Sigmoid colon (tissue), 7 donors: ENCODE results near the gene TMEM201. TPM values are rescaled to one million over a fixed set of nuclear protein-coding genes. Genes with fewer than 3 reads are reported as not detected.
A peak's percentile ranks its signal among the peaks of the same experiment; 100 is the strongest.
"Not testable (repeated sequence)": the region's sequence is repeated elsewhere in the genome, so short reads cannot be mapped to it uniquely, and the experiment has no call there.

Experiments used
- DNase-seq: peaks from one replicate; pipeline ENCODE4 v3.0.0-alpha.2; 2019
- H3K27ac ChIP-seq, 4 donors: fragments of 200-600 bp; sonication (generic); one replicate each; pipeline ENCODE4 v1.5.1; 2016 to 2019; ENCODE audit warnings: mild to moderate bottlenecking in 1 of 4
- H3K27me3 ChIP-seq, 3 donors: fragments of 200-600 bp; sonication (generic); one replicate each; pipeline ENCODE4 v1.5.1; 2019; ENCODE audit warnings: mild to moderate bottlenecking in 1 of 3
- H3K36me3 ChIP-seq, 4 donors: fragments of 200-600 bp; sonication (generic); one replicate each; pipeline ENCODE4 v1.5.1; 2016 to 2019
- H3K4me1 ChIP-seq, 4 donors: fragments of 200-600 bp; sonication (generic); one replicate each; pipeline ENCODE4 v1.5.1; 2017 to 2019
- H3K4me3 ChIP-seq, 4 donors: fragments of 200-600 bp; sonication (generic); one replicate each; pipeline ENCODE4 v1.5.1; 2017 to 2019; ENCODE audit warnings: mild to moderate bottlenecking in 2 of 4, moderate library complexity in 1 of 4
- H3K9me3 ChIP-seq, 4 donors: fragments of 200-600 bp in 3 of 4; sonication (generic) in 3 of 4; one replicate each; pipeline versions ENCODE4 v1.5.1 to v1.6.1; 2013 to 2019
- CTCF ChIP-seq, 4 experiments: fragments of 450-650 bp in 3 of 4; fragments of 200-600 bp in 1 of 4; IDR thresholded peaks; one replicate each; pipeline ENCODE4 v1.5.1; 2016 to 2019; ENCODE audit warnings: antibody characterized with exemption in 4 of 4, mild to moderate bottlenecking in 3 of 4, moderate library complexity in 2 of 4
- EP300 ChIP-seq, 4 donors: sonication (generic); formaldehyde crosslinking; IDR thresholded peaks; one replicate each; pipeline ENCODE4 v1.6.1; 2017; ENCODE audit warnings: antibody characterized with exemption in 4 of 4
- POLR2A ChIP-seq, 2 donors: fragments of 450-650 bp; IDR thresholded peaks; one replicate each; pipeline ENCODE4 v1.6.1; 2016; ENCODE audit warnings: antibody characterized with exemption in 2 of 2, mild to moderate bottlenecking in 2 of 2, moderate library complexity in 2 of 2
- POLR2AphosphoS5 ChIP-seq, 4 donors: sonication (generic); formaldehyde crosslinking; IDR thresholded peaks; one replicate each; pipeline ENCODE4 v1.6.1; 2017; ENCODE audit warnings: antibody characterized with exemption in 4 of 4
- WGBS, 2 donors: extraction: QIAGEN DNeasy Blood & Tissue Kit; methylation state at CpG; one replicate each; pipeline ENCODE4 v1.1.7; 2013; 5-methylcytosine and 5-hydroxymethylcytosine counted together
- intact Hi-C: fragments of 100-400 bp; cut with DNase I; formaldehyde crosslinking; loops from one replicate; pipeline ENCODE4 v1.15.1; 2023
- polyA plus RNA-seq, 3 donors: library from polyadenylated mRNA; stranded (reverse); fragments of 200-250 nt; gene quantifications; one replicate each; pipeline ENCODE4 v1.2.3, GENCODE V29; 2013
- total RNA-seq, 4 donors: library from RNA; depleted of rRNA; stranded (reverse); fragments of >200 nt; gene quantifications; one replicate each; pipeline ENCODE4 v1.1.0, GENCODE V29; 2016
- donor health status: healthy with polysubstance abuse.
- donor health status: Bipolar disorder and iron deficiency.
- donor health status: healthy.

Gene TMEM201
- total and polyA plus RNA-seq, 7 donors = 0.23 to 7.4 (median 3.6) TPM

- Histone ChIP-seq H3K9me3 (no peaks in the 10 kb centered on the region), H3K27me3 (no peaks in the 10 kb centered on the region), H3K4me3 (no peak overlapping the region), H3K36me3 (peaks cover 0 to 7% (median 0%) of the 10 kb centered on the region in 4 donors), H3K27ac (peak overlapping the region; percentile 65 to 77 (median 68)), H3K4me1 (peaks cover 0 to 65% (median 63%) of the 10 kb centered on the region in 4 donors)
- WGBS, 2 donors = 69 to 82% methylated on average over 5 of the region's 5 CpGs
- DNase-seq = peak; percentile 52
- intact Hi-C loops = loop anchor here (2.0 kb wide), 1 partner anchor 21 kb away; the partner anchor contains the start of gene SLC25A33
- TF ChIP-seq POLR2AphosphoS5 (IDR thresholded peaks at IDR 0.05) (no peak), EP300 (IDR thresholded peaks at IDR 0.05) (no peak), POLR2A (IDR thresholded peaks at IDR 0.05) (no peak), CTCF (IDR thresholded peaks at IDR 0.05) (no peak)
Measured at GRCh38 chr1:9559673-9560072, 29.0 kb upstream of the TMEM201 start.

- peaks cover 0 to 62% (median 59%) of the 10 kb centered on the region in 4 donors for H3K4me1 ChIP-seq
- WGBS, 2 donors = 95% methylated on average over 17 of the region's 17 CpGs
Measured at GRCh38 chr1:9560090-9560489, 28.6 kb upstream of the TMEM201 start.

GRCh38 chr1:9561429-9561828 lies 27.3 kb upstream of the TMEM201 start:
- Histone ChIP-seq H3K36me3 (peaks cover 0 to 7% (median 0%) of the 10 kb centered on the region in 4 donors), H3K9me3 (no peaks in the 10 kb centered on the region), H3K4me3 (no peak overlapping the region), H3K27ac (peak overlapping the region; percentile 53 to 77 (median 67)), H3K4me1 (peaks cover 0 to 53% (median 48%) of the 10 kb centered on the region in 4 donors), H3K27me3 (no peaks in the 10 kb centered on the region)
- DNase-seq = peak; percentile 73
- intact Hi-C loops = no loop called here
- WGBS, 2 donors = 9 to 42% methylated on average over 3 of the region's 3 CpGs
- TF ChIP-seq POLR2A (IDR thresholded peaks at IDR 0.05) (no peak), CTCF (IDR thresholded peaks at IDR 0.05) (no peak), EP300 (IDR thresholded peaks at IDR 0.05) (peak in 2 of 4 donors; percentile 16 to 51), POLR2AphosphoS5 (IDR thresholded peaks at IDR 0.05) (peak; percentile 28 to 76 (median 70))

More at GRCh38 chr1:9560090-9560489, 28.6 kb upstream of the TMEM201 start:
- H3K4me3 ChIP-seq, H3K36me3 ChIP-seq, H3K27me3 ChIP-seq, intact Hi-C loops, H3K9me3 ChIP-seq: not testable (repeated sequence)
- H3K27ac ChIP-seq = peak overlapping the region in 3 of 4 donors; percentile 65 to 77 (median 69)
- peak; percentile 21 for DNase-seq

- Histone ChIP-seq H3K36me3 (peaks cover 0 to 4% (median 0%) of the 10 kb centered on the region in 4 donors), H3K27me3 (no peaks in the 10 kb centered on the region), H3K9me3 (no peaks in the 10 kb centered on the region), H3K4me3 (no peak overlapping the region), H3K4me1 (no peaks in the 10 kb centered on the region), H3K27ac (no peak overlapping the region)
- DNase-seq = no peak
- TF ChIP-seq POLR2AphosphoS5 (IDR thresholded peaks at IDR 0.05) = no peak
- no peak for TF ChIP-seq CTCF (IDR thresholded peaks at IDR 0.05)
- WGBS, 2 donors = 82 to 93% methylated on average over 1 of the region's 1 CpG
- intact Hi-C loops = no loop called here
Measured at GRCh38 chr1:9569267-9569666, 19.4 kb upstream of the TMEM201 start.

- intact Hi-C loops = loop anchor here (5.0 to 10.0 kb wide), 2 partner anchors 44 to 306 kb away; no protein-coding TSS in a partner anchor
- not testable (repeated sequence) for H3K9me3 ChIP-seq, H3K27ac ChIP-seq, H3K4me3 ChIP-seq, H3K36me3 ChIP-seq, H3K27me3 ChIP-seq, H3K4me1 ChIP-seq
- peak; percentile 18 for DNase-seq
- 89 to 91% methylated on average over 16 of the region's 16 CpGs for WGBS, 2 donors
Measured at GRCh38 chr1:9570886-9571529, 17.7 kb upstream of the TMEM201 start.
